Measurements from ENCODE around the gene PLPP4.

PLPP4 gene

DNA sequence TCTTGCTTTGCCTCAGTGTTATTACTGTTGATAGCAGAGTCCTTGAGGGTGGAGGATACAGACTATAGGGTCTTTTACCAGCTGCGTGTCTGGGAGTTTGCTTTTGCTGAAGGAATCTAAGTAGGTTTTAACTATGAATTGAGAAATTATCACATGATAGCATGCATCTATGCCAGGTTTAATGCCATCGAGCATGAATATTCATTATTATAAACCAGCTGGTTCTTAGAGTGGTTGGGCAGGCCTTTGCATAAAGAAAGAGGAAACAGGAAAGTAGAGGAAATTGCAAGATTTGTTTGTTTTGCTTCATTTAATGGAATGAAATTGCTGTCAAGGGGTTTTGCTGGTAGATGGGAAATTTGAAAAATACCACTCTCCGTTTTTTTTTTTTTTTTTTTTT, 70.7 kb downstream of the PLPP4 start:
- DNase-seq = no peak

DNA sequence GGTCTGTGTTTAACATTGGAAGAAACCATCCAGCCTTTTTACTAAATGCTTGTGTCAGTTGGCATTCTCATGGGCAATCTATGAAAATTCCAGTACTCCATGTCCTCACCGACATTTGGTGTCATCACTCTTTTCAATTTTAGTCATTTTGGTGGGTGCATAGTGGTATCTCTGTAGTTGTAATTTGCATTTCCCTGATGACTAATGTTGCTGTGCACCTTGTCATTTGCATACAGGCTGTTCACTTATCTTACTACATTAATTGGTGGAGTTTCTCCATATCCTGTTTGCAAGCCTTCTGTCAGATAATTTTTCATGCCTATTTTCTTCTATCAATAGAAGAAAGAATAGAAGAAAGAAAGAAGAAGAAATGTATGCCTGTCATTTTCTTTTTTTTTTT, 73.7 kb downstream of the PLPP4 start:
- DNase-seq = no peak

- no peak for DNase-seq
Measured at GRCh38 chr10:120538091-120538490, 81.1 kb downstream of the PLPP4 start.

- no peak for DNase-seq
Measured at GRCh38 chr10:120539076-120539475, 82.0 kb downstream of the PLPP4 start.

DNA sequence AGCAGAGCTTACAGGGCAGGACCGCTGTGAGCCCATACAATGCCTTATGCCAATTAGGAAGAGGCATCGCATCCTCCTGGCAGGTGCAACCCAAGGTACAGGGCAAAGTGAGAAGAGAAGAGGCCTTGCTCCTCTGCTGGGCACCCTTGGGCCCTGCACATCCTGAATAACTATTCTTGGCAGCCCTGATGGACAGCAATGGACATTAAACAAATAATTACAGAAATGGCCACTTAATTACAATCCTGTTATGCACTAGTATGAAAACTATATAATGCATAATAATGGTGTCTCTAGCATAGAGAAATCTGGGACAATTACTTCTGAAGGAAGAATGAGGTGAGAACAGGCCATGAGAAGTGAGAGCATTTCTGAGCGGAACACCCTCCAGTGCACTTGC, 83.5 kb downstream of the PLPP4 start:
- no peak for DNase-seq

GRCh38 chr10:120541984-120542383, 85.0 kb downstream of the PLPP4 start:
- DNase-seq = no peak

GRCh38 chr10:120542591-120542990, 85.6 kb downstream of the PLPP4 start:
- no peak for DNase-seq

DNA sequence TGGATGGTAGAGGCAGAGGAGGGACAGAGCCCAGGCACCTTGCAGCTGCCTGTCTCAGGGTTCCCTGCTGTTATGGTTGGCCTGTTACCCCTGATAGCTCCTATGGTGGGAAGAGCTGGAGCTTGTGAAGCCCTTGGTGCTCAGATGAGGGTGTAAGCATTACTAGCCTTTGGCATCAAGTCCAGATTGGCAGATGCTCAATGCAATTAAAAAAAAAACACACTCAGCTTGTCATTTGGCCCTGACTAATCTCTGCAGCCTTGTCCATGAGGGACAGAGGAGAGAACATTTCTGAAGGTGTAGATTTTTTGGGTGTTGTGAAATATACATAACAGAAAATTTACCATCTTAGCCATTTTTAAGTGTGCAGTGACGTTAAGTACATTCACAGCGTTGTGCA, 86.3 kb downstream of the PLPP4 start:
- no peak for DNase-seq

DNA sequence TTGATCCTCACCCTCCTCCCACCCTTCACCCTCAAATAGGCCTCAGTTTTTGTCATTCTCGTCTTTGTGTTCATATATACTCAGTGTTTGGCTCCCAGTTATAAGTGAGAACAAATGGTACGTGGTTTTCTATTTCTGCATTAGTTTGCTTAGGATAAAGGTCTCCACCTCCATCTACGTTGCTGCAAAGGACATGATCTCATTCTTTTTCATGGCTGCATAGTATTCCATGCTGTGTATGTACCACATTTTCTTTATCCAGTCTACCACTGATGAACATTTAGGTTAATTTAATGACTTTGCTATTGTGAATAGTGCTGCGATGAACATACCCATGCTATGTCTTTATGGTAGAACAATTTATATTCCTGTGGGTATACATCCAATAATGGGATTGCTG, 91.2 kb downstream of the PLPP4 start:
- DNase-seq = no peak

DNA sequence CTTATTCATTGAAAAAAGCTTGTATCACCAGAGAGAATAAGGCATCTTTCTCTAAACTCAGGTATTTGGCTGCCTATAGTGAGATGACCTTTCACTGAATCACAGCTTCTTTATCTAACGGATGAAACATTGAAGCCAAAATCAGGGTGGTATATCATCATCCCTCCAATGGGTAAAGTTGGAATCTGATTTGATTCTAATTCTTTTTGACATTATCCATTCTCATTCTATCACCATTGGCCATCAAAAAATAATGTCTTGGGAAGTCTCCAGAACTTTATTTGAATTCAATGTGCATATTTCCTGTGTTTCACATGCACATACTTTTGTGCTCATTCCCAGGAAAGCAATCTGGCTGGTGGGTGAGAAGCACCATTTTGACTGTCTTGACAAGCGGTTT, 95.2 kb downstream of the PLPP4 start:
- no peak for DNase-seq

DNA sequence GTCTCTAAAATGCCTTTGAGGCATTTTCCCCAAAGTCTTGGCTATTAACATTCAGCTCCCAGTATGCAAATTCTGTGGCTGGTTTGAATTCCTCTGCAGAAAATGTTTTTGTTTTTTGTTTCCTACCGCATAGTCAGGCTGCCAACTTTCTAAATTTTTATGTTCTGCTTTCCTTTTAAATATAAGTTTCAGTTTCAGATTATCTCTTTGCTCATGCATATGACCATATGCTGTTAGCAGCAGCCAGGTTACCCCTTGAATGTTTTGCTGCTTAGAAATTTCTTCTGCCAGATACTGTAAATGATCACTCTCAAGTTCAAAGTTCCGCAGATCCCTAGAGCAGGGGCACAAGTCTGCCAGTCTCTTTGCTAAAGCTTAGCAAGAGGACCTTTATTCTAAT, 96.9 kb downstream of the PLPP4 start:
- DNase-seq = no peak

- DNase-seq = no peak
Measured at GRCh38 chr10:120555436-120555835, 98.4 kb downstream of the PLPP4 start.

- no peak for DNase-seq
Measured at GRCh38 chr10:120555842-120556532, 99.0 kb downstream of the PLPP4 start.

DNA sequence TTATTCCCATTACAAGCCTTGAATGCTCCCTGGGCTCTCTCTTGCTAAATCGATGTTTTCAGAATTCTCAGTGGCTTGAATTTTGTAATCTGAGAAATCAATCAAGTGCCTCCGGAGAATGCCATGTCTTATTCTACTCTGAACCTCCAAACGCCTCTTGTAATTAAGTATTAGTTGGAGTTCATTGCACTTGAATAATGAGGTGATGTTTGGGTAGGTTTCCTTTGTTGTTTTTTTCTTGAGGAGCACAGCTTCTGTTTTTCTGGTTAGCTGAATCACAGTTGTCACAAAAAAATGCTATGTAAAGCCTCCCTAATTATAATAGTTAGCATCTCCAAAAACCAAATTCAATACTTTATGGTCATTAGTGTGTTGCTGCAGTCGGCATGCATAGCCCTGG, 100.3 kb downstream of the PLPP4 start:
- DNase-seq = no peak

DNA sequence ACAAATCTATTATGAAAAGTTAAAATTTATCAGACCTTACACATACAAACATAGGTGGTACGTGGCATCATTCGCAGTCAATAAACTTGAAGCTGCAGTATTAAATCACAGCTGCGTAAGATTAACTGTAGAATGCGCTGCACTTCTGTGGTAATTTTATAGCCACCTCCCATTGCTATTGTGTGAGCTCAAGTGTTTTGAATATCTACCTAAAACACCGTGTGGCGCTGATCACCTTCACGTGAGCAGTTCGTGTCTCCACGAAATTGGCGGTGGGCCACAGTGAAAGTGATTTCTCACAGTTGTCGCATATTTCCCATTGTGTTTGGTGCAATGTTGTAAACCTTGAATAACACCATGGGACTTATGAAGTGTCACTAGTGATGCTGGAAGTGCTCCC, 102.8 kb downstream of the PLPP4 start:
- DNase-seq = no peak

- DNase-seq = no peak
Measured at GRCh38 chr10:120562956-120563355, 105.9 kb downstream of the PLPP4 start.

- no peak for DNase-seq
Measured at GRCh38 chr10:120570418-120570817, 113.4 kb downstream of the PLPP4 start.

- DNase-seq = no peak
Measured at GRCh38 chr10:120571266-120571665, 114.2 kb downstream of the PLPP4 start.

DNA sequence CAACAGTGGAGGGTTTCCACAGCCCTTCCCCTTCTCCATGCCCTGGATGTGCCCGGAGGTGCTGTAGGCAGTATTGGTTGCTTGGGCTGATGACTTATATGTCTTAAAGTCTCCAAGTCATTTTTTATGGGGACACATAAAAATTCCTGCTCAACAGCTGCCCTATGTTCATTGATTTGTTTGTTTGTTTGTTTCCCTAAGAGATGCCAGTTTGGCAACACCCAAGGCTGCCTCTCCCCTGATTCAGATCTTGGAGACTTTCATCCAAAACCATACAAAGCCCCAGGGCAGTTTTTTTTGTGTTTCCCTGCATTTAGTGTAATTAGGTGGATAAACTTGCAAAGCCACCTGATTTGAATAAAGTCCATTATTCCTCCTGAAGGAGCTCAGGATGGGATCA, 115.3 kb downstream of the PLPP4 start:
- DNase-seq = no peak

- DNase-seq = no peak
Measured at GRCh38 chr10:120573355-120573754, 116.3 kb downstream of the PLPP4 start.

DNA sequence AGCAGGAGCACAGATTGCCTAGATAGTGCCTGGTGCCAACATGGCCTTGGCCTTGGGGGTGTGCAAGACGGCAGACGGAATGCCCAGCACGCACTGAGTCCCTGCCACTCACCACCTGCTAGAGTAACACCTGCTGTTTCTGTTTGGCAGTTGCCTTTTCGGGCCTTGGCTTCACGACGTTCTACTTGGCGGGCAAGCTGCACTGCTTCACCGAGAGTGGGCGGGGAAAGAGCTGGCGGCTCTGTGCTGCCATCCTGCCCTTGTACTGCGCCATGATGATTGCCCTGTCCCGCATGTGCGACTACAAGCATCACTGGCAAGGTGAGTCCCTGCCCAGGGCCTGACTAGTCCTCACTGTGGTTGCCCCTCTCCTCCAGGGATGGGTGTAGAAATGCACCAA, 118.0 kb downstream of the PLPP4 start:
- DNase-seq = no peak

DNA sequence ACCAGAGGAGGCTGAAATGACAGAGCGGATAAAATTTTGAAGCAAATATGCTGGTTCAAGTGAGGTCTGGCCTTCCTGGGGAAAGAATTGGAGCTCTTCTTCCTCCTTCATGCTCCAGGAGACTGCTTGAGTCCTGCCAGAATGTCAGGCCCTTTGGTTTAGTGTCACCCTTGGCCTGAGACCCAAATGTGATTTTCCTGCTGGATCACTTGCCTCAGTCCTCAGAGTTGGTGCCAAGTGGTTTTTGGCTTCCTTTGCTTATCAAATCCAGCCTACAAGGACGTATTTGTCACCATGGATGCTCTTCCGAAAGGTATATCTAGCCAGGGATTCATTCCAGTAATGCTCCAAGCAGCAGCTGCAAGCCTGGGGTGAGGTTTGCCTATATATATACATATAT, 118.4 kb downstream of the PLPP4 start:
- DNase-seq = no peak

DNA sequence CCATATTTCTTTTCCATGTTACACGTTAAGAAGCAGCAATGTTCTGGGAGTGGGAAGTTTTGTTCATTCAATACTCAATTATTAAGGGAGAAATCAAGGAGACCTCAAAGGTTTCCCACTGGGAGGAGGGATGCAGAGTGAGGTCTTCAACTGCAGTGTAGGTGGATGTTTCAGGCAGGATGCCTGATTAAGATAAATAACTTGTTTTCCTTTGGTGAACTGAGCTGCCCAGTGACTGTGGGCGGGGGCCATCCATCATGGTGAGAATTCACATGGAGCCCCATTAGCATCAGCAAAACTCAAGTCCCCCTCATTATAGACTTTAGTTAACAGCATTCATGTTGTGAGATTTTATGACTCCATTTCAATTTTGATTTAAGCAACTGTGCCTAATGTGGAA, 121.1 kb downstream of the PLPP4 start:
- no peak for DNase-seq

- DNase-seq = no peak
Measured at GRCh38 chr10:120578890-120579289, 121.9 kb downstream of the PLPP4 start.

Data from DMS 273 treated with DMSO at 0.1 percent for 48 hours (cell line).